WTC11 (cell line): ENCODE data around the gene OR51B2. TPM values are rescaled to one million over a fixed set of nuclear protein-coding genes. Genes with fewer than 3 reads are reported as not detected.

ENCODE experiments used
- ATAC-seq: fragments of 200-7000 bp; cut with Tn5 transposase; 2 replicates; pipeline ENCODE4 v1.10.0; 2021; ENCODE audit warnings: mild to moderate bottlenecking, moderate library complexity
- CTCF ChIA-PET: fragments of 300-600 bp; sonication (Branson Sonifier 250); formaldehyde crosslinking; loops from one replicate; lab custom pipeline; 2021; ENCODE audit warnings: antibody characterized with exemption; lab: Charles Lee
- POLR2A ChIA-PET: fragments of 350-600 bp; sonication (Branson Sonifier 250); formaldehyde crosslinking; loops from one replicate; lab custom pipeline; 2021; ENCODE audit warnings: antibody characterized with exemption; lab: Charles Lee
- DNase-seq: peaks from one replicate; pipeline ENCODE4 v3.0.0; 2021; ENCODE audit warnings: low spot score
- H3K27ac Mint-ChIP-seq: 2 replicates; pipeline ENCODE4 v1.8.0; 2021; ENCODE audit warnings: mixed read lengths
- H3K27me3 Mint-ChIP-seq: 2 replicates; pipeline ENCODE4 v1.8.0; 2021; ENCODE audit warnings: low read depth, mild to moderate bottlenecking, moderate library complexity, mixed read lengths
- H3K36me3 Mint-ChIP-seq: 2 replicates; pipeline ENCODE4 v1.8.0; 2021; ENCODE audit warnings: mixed read lengths
- H3K4me1 Mint-ChIP-seq: 2 replicates; pipeline ENCODE4 v1.8.0; 2022; ENCODE audit warnings: mixed read lengths
- H3K4me3 Mint-ChIP-seq: 2 replicates; pipeline ENCODE4 v1.8.0; 2021; ENCODE audit warnings: mild to moderate bottlenecking, moderate library complexity, mixed read lengths
- H3K9me3 Mint-ChIP-seq: 2 replicates; pipeline ENCODE4 v1.8.0; 2021; ENCODE audit warnings: mixed read lengths
- AFF4 ChIP-seq: sonication (generic); formaldehyde crosslinking; IDR thresholded peaks from 2 replicates; pipeline ENCODE4 v1.8.1; 2023; ENCODE audit warnings: mild to moderate bottlenecking, missing genetic modification reagents, borderline replicate concordance
- AR ChIP-seq: fragments of 250-450 bp; sonication (Bioruptor Pico); IDR thresholded peaks from 2 replicates; pipeline ENCODE4 v1.9.0; 2021; ENCODE audit warnings: mild to moderate bottlenecking
- E2F4 ChIP-seq: sonication (generic); formaldehyde crosslinking; IDR thresholded peaks from 2 replicates; pipeline ENCODE4 v1.8.1; 2022; ENCODE audit warnings: low read depth, mild to moderate bottlenecking, moderate library complexity, missing genetic modification reagents, borderline replicate concordance
- ETV6 ChIP-seq: sonication (generic); formaldehyde crosslinking; IDR thresholded peaks from 2 replicates; pipeline ENCODE4 v1.8.1; 2022; ENCODE audit warnings: mild to moderate bottlenecking, missing genetic modification reagents
- MLX ChIP-seq: sonication (generic); formaldehyde crosslinking; IDR thresholded peaks from 2 replicates; pipeline ENCODE4 v1.8.1; 2023; ENCODE audit warnings: mild to moderate bottlenecking, missing genetic modification reagents, moderate library complexity
- NR2C2 ChIP-seq: sonication (generic); formaldehyde crosslinking; IDR thresholded peaks from 2 replicates; pipeline ENCODE4 v1.8.0; 2022; ENCODE audit warnings: mild to moderate bottlenecking, missing genetic modification reagents
- SOX15 ChIP-seq: fragments of 250-450 bp; sonication (Bioruptor Pico); IDR thresholded peaks from 2 replicates; pipeline ENCODE4 v1.9.0; 2021; ENCODE audit warnings: mild to moderate bottlenecking
- ZBTB21 ChIP-seq: sonication (generic); formaldehyde crosslinking; IDR thresholded peaks from 2 replicates; pipeline ENCODE4 v1.8.1; 2023; ENCODE audit warnings: mild to moderate bottlenecking, missing genetic modification reagents, borderline replicate concordance
- ZNF671 ChIP-seq: fragments of 250-450 bp; sonication (Bioruptor Pico); IDR thresholded peaks from 2 replicates; pipeline ENCODE4 v1.8.0; 2021; ENCODE audit warnings: mild to moderate bottlenecking
- total RNA-seq: library from RNA; stranded (reverse); gene quantifications from 3 replicates; pipeline ENCODE4 v1.2.3, GENCODE V29; 2021
- TF ChIP-seq, protein P1 (sequence below): sonication (generic); formaldehyde crosslinking; IDR thresholded peaks from 2 replicates; pipeline ENCODE4 v1.8.1; 2023; ENCODE audit warnings: mild to moderate bottlenecking, moderate library complexity, missing genetic modification reagents
- TF ChIP-seq, protein P2 (sequence below): sonication (generic); formaldehyde crosslinking; IDR thresholded peaks from 2 replicates; pipeline ENCODE4 v1.8.0; 2022; ENCODE audit warnings: mild to moderate bottlenecking, missing genetic modification reagents
- TF ChIP-seq, protein P3 (sequence below): sonication (generic); formaldehyde crosslinking; IDR thresholded peaks from 2 replicates; pipeline ENCODE4 v1.8.1; 2023; ENCODE audit warnings: mild to moderate bottlenecking, missing genetic modification reagents
- TF ChIP-seq, protein P4 (sequence below): sonication (generic); formaldehyde crosslinking; IDR thresholded peaks from 2 replicates; pipeline ENCODE4 v1.8.0; 2023; ENCODE audit warnings: missing genetic modification reagents
- TF ChIP-seq, protein P5 (sequence below): sonication (generic); formaldehyde crosslinking; IDR thresholded peaks from 2 replicates; pipeline ENCODE4 v1.8.0; 2022; ENCODE audit warnings: missing genetic modification reagents

Gene OR51B2
- total RNA-seq, 1 experiment from 2014 or later, result not detected

- no peak overlapping the region for H3K4me3 Mint-ChIP-seq
- ATAC-seq (no peak), DNase-seq (no peak)
- no peak overlapping the region for H3K27ac Mint-ChIP-seq
- no peaks in the 10 kb centered on the region for H3K36me3 Mint-ChIP-seq
- POLR2A ChIA-PET, result interaction anchor here (0.6 kb wide), 1 partner anchor 40 kb away, joined by 3 read pairs; no protein-coding TSS in a partner anchor
- peaks cover 3% of the 10 kb centered on the region for H3K9me3 Mint-ChIP-seq
- TF ChIP-seq AFF4 (no peak), NR2C2 (no peak), MLX (no peak), SOX15 (CRISPR knock-in tag) (no peak), E2F4 (CRISPR knock-in tag) (no peak), AR (CRISPR knock-in tag) (no peak), ZBTB21 (CRISPR knock-in tag) (no peak), ETV6 (CRISPR knock-in tag) (no peak), ZNF671 (CRISPR knock-in tag) (no peak)
- TF ChIP-seq, protein P1, sequence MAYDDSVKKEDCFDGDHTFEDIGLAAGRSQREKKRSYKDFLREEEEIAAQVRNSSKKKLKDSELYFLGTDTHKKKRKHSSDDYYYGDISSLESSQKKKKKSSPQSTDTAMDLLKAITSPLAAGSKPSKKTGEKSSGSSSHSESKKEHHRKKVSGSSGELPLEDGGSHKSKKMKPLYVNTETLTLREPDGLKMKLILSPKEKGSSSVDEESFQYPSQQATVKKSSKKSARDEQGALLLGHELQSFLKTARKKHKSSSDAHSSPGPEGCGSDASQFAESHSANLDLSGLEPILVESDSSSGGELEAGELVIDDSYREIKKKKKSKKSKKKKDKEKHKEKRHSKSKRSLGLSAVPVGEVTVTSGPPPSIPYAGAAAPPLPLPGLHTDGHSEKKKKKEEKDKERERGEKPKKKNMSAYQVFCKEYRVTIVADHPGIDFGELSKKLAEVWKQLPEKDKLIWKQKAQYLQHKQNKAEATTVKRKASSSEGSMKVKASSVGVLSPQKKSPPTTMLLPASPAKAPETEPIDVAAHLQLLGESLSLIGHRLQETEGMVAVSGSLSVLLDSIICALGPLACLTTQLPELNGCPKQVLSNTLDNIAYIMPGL, result no peak
- TF ChIP-seq, protein P2, sequence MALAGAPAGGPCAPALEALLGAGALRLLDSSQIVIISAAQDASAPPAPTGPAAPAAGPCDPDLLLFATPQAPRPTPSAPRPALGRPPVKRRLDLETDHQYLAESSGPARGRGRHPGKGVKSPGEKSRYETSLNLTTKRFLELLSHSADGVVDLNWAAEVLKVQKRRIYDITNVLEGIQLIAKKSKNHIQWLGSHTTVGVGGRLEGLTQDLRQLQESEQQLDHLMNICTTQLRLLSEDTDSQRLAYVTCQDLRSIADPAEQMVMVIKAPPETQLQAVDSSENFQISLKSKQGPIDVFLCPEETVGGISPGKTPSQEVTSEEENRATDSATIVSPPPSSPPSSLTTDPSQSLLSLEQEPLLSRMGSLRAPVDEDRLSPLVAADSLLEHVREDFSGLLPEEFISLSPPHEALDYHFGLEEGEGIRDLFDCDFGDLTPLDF (CRISPR knock-in tag), result no peak
- TF ChIP-seq, protein P3, sequence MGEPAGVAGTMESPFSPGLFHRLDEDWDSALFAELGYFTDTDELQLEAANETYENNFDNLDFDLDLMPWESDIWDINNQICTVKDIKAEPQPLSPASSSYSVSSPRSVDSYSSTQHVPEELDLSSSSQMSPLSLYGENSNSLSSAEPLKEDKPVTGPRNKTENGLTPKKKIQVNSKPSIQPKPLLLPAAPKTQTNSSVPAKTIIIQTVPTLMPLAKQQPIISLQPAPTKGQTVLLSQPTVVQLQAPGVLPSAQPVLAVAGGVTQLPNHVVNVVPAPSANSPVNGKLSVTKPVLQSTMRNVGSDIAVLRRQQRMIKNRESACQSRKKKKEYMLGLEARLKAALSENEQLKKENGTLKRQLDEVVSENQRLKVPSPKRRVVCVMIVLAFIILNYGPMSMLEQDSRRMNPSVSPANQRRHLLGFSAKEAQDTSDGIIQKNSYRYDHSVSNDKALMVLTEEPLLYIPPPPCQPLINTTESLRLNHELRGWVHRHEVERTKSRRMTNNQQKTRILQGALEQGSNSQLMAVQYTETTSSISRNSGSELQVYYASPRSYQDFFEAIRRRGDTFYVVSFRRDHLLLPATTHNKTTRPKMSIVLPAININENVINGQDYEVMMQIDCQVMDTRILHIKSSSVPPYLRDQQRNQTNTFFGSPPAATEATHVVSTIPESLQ (CRISPR knock-in tag), result no peak
- TF ChIP-seq, protein P4, sequence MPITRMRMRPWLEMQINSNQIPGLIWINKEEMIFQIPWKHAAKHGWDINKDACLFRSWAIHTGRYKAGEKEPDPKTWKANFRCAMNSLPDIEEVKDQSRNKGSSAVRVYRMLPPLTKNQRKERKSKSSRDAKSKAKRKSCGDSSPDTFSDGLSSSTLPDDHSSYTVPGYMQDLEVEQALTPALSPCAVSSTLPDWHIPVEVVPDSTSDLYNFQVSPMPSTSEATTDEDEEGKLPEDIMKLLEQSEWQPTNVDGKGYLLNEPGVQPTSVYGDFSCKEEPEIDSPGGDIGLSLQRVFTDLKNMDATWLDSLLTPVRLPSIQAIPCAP (CRISPR knock-in tag), result no peak
- TF ChIP-seq, protein P5, sequence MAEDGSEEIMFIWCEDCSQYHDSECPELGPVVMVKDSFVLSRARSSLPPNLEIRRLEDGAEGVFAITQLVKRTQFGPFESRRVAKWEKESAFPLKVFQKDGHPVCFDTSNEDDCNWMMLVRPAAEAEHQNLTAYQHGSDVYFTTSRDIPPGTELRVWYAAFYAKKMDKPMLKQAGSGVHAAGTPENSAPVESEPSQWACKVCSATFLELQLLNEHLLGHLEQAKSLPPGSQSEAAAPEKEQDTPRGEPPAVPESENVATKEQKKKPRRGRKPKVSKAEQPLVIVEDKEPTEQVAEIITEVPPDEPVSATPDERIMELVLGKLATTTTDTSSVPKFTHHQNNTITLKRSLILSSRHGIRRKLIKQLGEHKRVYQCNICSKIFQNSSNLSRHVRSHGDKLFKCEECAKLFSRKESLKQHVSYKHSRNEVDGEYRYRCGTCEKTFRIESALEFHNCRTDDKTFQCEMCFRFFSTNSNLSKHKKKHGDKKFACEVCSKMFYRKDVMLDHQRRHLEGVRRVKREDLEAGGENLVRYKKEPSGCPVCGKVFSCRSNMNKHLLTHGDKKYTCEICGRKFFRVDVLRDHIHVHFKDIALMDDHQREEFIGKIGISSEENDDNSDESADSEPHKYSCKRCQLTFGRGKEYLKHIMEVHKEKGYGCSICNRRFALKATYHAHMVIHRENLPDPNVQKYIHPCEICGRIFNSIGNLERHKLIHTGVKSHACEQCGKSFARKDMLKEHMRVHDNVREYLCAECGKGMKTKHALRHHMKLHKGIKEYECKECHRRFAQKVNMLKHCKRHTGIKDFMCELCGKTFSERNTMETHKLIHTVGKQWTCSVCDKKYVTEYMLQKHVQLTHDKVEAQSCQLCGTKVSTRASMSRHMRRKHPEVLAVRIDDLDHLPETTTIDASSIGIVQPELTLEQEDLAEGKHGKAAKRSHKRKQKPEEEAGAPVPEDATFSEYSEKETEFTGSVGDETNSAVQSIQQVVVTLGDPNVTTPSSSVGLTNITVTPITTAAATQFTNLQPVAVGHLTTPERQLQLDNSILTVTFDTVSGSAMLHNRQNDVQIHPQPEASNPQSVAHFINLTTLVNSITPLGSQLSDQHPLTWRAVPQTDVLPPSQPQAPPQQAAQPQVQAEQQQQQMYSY (CRISPR knock-in tag), result no peak
- CTCF ChIA-PET, result no interaction called here
- H3K27me3 Mint-ChIP-seq, result no peaks in the 10 kb centered on the region
- H3K4me1 Mint-ChIP-seq, result no peaks in the 10 kb centered on the region
Measured at GRCh38 chr11:5288108-5288905, 35.8 kb downstream of the OR51B2 start.
